PC-9 (cell line): Measurements from ENCODE around the gene SLC44A4.

Source experiments
- CTCF ChIP-seq: fragments of 200-600 bp; sonication (generic); conservative IDR thresholded peaks from 2 replicates; pipeline ENCODE4 v1.6.1; 2017; ENCODE audit warnings: mixed run types, antibody characterized with exemption, mild to moderate bottlenecking, moderate library complexity
- EZH2 ChIP-seq: fragments of 200-600 bp; sonication (generic); IDR thresholded peaks from 2 replicates; pipeline ENCODE4 v1.8.0; 2017; ENCODE audit warnings: antibody characterized with exemption, low read depth

- TF ChIP-seq CTCF (no peak), EZH2 (no peak)
Observed at GRCh38 chr6:31864818-31865204, 14.0 kb downstream of the SLC44A4 start.
